GM19372 (cell line): ENCODE results near the gene CHRNA3.
"Not testable (repeated sequence)": the region's sequence is repeated elsewhere in the genome, so short reads cannot be mapped to it uniquely, and the experiment has no call there.

ENCODE experiments used
- ATAC-seq: cut with Tn5 transposase; IDR thresholded peaks from one replicate; pipeline ENCODE4 v1.9.1; 2021; ENCODE audit warnings: mild to moderate bottlenecking, low read depth, moderate library complexity; ENCODE audit not compliant: unreplicated experiment

Gene CHRNA3

GRCh38 chr15:78619022-78619950 is 1.5 kb downstream of the CHRNA3 start:
- no peak for ATAC-seq

GRCh38 chr15:78618490-78618934 is 2.3 kb downstream of the CHRNA3 start:
- ATAC-seq, result no peak

- no peak for ATAC-seq
Observed at GRCh38 chr15:78618064-78618463, 2.7 kb downstream of the CHRNA3 start.

GRCh38 chr15:78617516-78617915 is 3.3 kb downstream of the CHRNA3 start:
- no peak for ATAC-seq

- no peak for ATAC-seq
Observed at GRCh38 chr15:78617076-78617475, 3.7 kb downstream of the CHRNA3 start.

- ATAC-seq, result no peak
Observed at GRCh38 chr15:78616506-78616905, 4.3 kb downstream of the CHRNA3 start.

- no peak for ATAC-seq
Observed at GRCh38 chr15:78615151-78615589, 5.6 kb downstream of the CHRNA3 start.

GRCh38 chr15:78614021-78614420 is 6.8 kb downstream of the CHRNA3 start:
- ATAC-seq, result no peak

- not testable (repeated sequence) for ATAC-seq
Observed at GRCh38 chr15:78609551-78609950, 11.2 kb downstream of the CHRNA3 start.

GRCh38 chr15:78605680-78606079 is 15.1 kb downstream of the CHRNA3 start:
- no peak for ATAC-seq

GRCh38 chr15:78605201-78605600 is 15.6 kb downstream of the CHRNA3 start:
- ATAC-seq, result no peak

GRCh38 chr15:78604420-78604819 is 16.4 kb downstream of the CHRNA3 start:
- no peak for ATAC-seq

- ATAC-seq, result no peak
Observed at GRCh38 chr15:78603467-78603866, 17.3 kb downstream of the CHRNA3 start.

- no peak for ATAC-seq
Observed at GRCh38 chr15:78599189-78599588, 21.6 kb downstream of the CHRNA3 start.

- ATAC-seq, result no peak
Observed at GRCh38 chr15:78598348-78598747, 22.4 kb downstream of the CHRNA3 start.

GRCh38 chr15:78597583-78597982 is 23.2 kb downstream of the CHRNA3 start:
- no peak for ATAC-seq

GRCh38 chr15:78574944-78575343 is 45.9 kb downstream of the CHRNA3 start:
- ATAC-seq, result no peak

- no peak for ATAC-seq
Observed at GRCh38 chr15:78573416-78573815, 47.4 kb downstream of the CHRNA3 start.

GRCh38 chr15:78571382-78571781 is 49.4 kb downstream of the CHRNA3 start:
- no peak for ATAC-seq

GRCh38 chr15:78570710-78571109 is 50.1 kb downstream of the CHRNA3 start:
- ATAC-seq, result no peak

GRCh38 chr15:78567531-78567930 is 53.3 kb downstream of the CHRNA3 start:
- ATAC-seq, result no peak
